NK-92 (cell line): ENCODE data around the gene HMGA1.

ENCODE experiments used
- DNase-seq: peaks from one replicate; lab custom pipeline; 2025; ENCODE audit not compliant: unreplicated experiment; lab: John Stamatoyannopoulos, UW

The HMGA1 gene

DNA sequence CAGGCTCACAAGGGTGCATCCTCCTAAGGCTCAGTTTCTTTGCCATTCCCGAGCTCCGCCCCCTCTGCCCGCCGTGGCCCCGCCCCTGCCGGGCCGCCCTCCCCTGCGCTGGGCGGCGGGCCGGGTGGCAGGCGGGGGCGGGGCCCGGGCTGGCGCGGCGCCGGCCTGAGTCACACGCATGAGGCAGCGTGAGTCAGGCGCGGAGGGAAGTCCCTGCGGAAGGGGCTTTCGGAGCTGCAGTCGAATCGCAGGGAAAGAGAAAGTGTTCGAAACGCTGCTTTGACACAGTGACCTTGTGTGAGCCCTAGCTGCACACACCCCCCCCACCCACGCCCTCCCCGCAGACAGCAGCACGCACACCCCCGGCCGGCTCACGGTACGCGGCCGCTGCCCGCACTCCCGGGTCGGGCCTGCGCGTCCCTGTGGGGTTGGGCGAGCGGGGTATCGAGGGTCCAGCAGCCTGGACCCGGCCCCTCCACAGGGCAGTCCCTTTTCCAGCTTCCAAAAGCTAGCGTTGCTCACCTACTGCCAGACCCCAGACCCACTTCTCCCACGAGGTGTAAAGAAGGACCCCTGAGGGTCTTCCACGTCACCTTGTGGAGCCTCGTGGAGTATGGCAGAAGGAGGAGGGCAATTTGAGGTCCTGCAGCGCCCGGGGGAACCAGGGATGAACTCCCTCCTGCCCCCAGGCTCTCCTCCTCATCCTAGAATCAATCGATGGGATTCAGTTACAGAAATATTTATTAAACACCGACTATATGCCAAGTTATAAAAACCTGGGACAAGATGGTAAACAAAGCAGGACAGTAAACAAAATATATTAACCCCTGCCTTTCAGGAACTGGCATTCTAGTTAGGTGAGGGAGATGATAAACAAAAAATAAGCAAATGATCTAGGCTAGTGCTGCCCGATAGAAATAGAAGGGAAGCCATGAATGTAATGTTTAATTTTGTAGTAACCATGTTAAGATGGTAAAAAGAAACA, 12.4 kb upstream of the HMGA1 start:
- DNase-seq: peak; percentile 51

DNA sequence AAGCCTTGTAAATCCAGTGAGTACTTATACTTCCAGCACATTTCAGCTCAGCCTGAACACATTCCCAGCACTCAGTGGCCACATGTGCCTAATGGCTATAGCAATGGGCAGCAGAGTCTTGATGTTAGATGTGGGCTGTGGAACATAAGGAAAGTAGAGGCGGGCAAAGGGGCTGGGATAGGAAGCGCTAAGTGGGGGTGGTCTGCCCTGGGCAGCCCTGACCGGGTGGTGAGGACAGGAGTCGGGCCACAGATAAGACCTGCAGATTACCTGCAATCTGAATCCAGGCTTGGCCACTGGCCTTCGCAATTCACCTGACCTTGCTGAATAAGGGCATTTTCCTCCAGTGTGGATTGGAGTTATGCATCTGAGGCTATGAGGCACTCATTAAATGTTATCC, 11.1 kb upstream of the HMGA1 start:
- DNase-seq: no peak

DNA sequence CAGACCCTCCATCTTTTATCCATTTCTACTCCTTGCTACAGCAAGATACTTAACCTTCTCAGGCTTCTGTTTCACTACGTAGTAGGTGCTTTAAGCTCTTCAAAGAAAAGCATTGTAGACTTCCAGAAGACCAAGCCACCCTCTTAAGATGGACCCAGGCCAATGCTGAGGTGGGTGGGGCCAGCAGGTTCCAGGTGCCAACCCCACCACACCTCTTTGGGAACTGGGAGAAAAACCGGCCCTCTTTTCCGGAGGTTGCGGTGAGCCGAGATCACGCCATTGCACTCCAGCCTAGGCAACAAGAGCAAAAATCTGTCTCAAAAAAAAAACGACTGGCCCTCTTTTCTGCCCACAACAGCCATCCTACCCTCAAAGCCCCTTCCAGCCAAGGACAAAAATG, 10.6 kb upstream of the HMGA1 start:
- DNase-seq: no peak

DNA sequence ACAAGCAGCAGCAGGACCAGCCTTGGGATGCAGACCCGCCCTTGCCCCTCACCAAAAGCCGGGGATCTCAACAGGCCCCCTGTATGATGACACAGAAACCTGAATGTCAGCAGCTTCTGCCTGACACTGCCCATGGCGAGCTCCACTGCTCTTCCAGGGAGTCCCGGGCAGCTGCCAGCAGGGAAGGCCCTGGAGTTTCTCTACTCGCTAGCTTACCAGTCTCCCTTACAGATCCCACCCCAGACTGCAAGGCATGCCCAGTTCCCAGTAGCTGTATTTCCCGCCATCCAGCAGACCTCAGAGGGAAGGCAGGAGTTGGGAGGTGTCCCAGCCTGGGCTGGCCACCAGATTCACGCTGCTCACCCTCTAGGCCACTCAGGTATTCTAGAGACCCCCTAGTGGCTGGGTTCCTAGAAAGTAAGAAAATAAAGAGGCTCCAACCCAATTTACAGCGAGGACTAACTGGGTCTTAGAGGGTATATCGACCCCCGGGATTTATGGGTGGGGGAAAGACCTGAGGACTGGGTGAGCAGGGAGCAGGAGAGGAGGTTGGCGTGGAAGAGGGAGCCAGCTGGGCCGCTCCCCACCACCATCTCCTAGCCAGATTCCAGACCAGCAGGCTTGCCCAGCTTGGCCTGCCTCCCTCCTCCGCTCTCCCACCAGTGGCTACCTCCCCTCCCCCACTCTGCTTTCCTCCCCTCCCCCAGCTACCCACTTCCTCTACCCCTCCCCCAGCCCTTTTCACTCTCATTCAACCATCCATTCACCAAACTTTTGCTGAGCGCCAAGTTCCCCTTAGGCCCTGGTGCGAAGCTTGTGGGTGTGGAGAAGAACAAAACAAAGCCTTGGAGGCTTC, 9.7 kb upstream of the HMGA1 start:
- DNase-seq: no peak

DNA sequence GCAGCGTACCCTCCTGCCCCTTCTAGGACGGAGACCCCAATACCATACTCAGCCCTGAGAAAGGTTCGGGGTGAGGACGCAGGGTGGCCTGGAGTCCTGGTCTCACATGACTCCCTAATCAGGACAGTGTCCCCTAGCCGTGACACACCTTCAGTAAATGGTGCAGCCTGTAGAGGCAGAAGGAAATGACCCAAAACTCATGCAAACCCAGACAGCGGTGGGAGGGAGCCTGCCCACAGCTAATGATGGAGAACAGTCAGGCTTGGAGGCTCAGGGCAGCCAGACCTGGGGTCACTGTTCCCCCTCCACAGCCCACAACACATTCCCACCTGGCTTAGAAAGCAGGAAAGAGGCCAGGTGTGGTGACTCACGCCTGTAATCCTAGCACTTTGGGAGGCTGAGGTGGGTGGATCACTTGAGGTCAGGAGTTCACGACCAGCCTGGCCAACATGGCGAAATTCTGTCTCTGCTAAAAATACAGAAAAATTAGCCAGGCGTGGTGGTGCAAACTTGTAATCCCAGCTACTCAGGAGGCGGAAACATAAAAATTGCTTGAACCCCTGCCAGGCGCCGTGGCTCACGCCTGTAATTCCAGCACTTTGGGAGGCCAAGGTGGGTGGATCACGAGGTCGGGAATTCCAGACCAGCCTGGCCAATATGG, 8.8 kb upstream of the HMGA1 start:
- no peak for DNase-seq

DNA sequence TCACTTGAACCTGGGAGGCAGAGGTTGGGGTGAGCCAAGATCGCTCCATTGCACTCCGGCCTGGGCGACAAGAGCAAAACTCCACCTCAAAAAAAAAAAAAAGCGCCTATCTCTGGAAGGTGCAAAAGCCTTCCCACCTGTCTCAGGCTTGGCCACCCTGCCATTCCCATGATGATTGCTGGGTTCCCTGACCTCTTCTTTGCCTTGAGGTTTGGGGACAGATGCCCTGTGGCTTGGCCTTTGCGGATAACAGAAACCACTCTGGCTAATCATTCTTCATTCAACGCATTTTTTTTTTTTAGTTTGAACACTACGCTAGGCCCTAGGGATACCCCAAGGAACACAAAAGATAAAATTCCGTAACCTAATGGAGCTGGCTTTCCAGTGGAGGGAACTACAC, 6.8 kb upstream of the HMGA1 start:
- DNase-seq: no peak

DNA sequence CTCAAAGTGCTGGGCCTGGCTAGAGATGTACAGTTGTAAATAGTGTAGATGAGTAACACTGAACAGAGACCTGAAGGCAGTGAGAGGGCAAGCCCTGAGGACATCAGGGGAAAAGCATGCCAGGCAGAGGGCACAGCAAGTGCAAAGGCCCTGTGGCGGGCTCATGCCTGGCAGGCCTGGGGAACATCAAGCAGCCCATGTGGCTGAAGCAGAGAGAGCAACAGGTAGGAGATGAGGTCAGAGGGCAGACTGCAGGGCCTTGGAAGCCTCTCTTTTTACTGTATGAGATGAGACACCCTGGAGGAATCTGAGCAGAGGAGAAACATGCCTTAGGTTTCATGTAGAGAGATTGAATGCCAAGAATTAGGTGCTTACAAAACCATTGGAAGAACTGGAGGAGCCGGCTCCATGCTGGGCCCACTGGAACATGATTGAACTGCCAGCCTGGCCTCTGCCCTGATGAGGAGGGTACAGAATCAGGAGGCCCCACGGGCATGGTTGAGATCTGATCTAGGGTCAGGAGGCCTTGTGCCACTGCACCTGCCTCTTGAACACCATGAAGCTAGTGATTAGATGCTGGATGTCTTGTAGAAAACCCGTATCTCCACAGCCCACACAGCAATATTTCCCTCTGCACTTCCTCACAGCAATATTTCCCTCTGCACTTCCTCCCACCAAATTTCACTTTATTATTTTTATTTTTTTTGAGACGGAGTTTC, 5.9 kb upstream of the HMGA1 start:
- no peak for DNase-seq

DNA sequence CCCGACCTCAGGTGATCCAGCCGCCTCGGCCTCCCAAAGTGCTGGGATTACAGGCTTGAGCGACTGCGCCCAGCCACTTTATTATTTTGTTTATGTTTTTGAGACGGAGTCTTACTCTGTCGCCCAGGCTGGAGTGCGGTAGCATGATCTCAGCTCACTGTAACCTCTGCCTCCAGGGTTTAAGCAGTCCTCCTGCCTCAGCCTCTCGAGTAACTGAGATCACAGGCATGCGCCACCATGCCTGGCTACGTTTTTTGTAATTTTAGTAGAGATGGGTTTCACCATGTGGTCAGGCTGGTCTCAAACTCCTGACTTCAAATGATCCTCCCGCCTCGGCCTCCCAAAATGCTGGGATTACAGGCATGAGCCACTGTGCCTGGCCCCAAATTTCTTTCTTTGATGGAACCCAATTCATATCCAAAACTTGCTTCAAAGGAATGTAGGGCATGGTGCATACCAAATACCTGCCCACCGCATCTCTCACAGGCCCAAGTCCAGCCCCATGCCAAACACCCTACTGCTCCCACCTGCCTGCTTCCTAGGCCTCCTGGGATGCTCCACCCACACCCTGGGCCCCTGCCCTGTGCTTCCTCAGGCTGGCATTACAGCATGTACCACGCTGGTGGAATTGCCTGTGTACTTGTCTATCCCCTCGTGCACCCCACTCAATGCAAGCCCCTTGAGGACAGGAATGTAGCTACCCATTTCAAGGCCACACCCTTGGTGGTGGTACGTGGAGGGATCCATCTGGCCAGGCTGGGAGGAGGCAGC, 4.9 kb upstream of the HMGA1 start:
- DNase-seq: no peak

DNA sequence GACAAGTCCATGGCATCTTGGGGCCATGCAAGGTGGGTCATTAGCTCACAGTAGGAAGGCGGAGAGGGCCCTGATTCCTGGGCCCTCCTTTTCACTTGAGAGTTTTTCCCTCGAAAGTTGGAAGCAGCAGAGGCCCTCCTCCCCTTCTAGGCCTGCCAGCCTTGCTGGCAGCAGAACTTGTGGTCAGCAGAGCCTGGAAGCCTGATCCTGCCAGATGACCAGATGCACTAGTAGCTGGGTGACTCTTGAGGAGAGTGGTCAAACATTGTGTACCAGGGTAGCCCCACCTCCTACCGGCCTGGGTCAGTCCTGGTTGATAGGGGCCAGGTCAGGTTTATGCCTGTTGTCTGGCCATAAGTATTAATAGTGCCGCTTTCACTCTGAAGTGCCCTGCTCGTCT, 3.8 kb upstream of the HMGA1 start:
- DNase-seq: no peak

DNA sequence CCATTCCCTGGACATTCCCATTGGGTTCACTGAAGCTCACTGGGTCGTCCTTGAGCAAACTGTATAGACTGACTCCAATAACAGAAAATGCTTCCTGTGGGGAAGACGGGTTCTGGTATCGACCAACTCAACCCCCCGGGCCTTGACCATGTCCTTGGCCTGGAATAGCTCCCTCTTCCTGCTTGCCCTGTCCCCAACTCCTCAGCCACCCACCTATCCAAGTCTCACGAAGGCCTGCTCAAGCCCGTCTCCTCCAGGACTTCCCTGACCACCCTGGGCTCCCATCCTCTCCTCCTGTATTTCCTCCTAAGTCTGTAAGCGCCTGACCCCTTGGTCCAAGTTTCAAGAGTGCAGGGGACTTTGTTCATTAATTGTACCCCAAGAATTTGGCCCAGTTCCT, 2.8 kb upstream of the HMGA1 start:
- DNase-seq: no peak

DNA sequence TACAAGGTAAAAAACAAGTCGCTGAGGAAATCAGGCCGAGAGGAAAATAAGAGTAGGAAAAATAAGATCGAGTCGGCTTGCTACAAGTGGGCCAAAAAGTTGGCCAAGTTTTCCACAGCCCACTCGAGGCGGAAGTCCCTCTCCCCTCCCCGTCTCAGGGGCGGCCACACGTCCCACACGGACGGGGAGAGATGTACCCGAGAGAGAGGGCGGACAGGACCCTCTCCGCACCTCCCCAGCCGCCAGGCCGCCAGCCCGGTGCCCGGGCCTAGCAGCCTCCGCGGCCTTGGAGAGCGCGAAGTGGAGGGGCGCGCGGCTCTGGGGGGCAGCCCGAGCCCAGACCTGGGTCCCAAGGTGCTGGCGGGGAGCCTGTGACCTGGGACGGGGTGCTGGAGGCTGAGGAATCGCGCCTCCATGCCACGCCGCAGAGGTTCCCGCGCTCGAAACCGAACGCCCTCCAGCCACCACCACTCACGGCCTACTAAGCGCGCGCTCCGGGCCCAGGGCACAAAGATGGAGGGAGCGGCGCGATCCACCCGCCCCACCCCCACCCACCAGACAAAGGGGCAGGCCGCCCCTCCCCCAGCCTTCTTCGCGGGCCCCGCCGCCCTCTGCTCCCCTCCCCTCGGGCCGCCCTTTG, 1.9 kb upstream of the HMGA1 start:
- no peak for DNase-seq

DNA sequence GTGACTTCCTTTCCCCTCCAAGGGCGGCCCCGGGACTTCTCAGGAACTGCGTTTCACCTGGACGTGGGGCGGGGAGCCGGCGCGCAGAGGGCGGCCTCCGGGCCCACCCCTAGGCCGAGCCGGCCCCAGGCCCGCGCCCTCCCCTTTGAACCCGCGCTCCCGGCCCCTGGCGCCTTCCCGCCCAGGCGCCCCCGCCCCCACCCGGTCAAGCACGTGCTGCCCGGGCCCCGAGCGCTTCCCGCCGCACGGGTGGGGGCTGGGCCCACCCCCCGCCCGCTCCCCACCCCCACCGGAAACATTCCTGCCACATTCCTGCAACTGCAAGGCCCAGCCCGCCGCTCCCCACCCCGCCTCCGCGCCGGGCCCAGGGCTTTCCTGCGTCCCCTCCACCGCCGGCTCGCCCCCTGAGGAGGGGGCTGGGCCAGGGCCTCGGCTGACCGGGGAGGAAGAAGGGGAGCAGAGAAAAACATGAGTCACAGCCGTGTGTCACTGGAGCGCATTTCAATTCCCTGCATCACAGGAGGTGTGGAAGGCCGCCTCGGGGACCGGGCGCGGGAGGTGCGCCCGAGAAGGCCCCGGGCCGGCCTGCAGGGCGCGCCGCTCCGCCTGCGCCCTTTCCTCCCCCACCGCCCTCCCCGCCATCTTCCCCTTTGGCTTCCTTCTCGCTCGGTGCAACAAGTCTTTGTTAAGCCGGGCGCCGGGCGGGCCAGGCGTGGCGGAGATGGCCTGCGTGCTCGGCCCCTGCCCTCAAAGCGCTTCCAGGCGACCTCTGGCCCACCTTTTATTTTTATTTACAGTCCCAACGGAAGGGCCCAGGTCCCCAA, 1.2 kb upstream of the HMGA1 start:
- DNase-seq: no peak

DNA sequence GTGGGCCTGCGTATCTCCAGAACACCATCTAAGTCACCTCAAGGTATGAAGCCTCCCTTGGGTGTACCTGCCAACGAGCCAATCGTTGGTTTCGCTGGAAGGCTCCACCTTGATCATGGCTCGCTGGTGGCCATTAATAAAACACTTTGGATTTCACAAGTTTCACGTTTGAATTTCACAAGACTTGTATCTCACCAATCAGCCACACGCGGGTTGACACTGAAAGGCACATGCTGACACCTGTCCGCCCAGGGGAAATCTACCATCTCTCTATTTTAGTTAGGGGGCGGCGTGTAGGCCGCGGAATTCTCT, 586 bp upstream of the HMGA1 start:
- no peak for DNase-seq

DNA sequence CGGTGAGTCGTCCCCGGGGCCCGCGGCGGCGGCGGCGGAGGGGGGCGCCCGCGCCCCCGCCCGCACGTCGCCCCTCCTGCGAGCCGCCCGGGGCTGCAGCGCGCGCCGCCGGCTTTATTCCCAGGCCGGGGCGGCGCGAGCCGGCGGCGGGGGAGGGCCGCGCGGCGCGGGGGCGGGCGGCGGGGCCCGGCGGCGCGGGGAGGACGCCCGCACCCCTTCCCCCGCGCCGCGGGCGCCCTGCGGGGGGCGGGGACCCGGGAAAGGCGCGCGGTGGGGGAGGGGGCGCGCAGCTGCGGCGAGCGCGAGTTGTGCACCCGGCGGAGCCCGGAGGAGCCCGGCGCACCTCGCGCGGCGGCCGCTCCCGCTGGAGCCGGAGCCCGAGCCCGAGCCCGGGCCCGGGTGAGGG, 646 bp downstream of the HMGA1 start:
- DNase-seq: no peak

DNA sequence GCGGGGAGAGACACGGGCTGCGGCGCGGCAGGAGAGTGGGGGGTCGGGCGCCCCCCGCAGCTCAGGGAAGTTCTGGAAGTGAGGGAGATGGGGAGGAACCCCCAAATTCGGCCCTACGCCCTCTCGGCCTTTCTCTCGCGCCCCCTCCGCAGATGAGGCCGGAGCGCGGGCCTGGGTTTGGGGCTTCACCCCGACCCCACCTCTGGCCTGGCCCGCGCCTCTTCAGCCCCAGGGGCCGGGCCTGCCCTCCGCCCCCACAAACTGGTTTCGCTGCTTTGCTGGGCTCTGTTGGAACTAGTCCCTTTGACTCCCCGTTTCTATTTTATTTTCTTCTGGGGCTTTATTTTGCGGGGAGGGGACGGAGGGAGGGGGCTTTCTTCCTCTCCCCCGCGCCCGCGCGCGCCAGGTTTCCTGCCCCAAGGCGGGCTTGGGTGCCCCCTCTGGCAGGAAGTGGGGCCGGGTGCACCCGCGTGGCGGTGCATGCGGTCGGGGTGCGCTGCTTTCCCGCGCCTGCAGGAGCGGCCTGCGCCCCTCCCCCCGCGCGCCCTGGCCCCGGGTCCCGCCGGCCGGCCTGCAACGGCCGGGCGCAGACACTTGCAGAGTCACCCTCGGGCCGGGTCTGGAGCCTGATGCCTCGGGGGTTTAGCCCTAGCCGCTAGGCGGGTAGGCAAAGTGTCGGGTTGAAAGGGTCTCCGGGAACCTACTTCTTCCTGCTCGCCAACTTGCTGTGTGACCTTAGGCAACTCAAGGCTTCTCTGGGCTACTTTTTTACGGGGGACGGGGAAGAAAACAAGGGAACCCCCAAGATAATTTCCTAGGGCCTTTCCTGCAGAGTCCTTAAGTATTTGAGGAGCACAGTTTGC, 1.3 kb downstream of the HMGA1 start:
- no peak for DNase-seq

DNA sequence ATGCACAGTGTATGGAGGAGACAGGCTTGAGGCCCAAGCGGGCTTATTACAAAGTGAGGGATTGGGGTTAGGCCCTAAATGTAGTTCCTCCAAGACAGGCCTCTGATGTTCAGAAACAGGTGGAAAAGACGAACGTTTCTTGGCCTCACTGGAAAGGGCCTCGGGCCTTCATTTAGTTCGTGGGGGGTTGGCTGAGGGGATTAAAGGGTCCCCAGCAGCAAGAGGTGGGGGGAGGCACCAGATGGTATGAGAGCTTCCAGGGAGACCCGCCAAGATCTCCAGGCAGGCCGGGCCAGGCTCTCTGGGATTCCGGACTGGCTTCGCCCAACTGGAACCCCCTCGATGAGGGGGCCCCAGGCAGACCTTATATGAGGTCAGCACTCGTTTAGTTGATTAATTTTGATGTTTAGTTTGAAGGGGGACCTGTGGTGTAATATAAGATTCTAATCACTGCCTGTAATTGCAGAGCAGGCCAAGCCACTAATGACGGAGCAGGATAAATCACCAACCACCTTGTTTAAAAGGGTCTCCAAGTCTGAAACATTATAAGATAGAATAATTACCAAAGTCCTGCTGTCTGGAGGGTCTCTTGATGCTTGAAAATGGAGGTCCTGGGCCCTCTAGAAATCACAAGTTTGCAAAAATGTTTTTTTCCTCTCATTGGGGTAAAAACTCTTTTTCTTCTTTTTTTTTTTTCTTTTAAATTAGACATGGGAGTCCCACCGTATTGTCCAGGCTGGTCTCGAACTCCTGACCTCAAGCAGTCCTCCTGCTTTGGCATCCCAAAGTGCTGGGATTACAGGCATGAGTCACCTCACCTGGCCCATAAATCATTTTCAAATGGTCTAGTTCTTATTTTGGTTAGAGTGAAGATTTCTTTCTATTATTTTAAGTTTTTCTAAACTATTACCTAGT, 2.2 kb downstream of the HMGA1 start:
- no peak for DNase-seq

DNA sequence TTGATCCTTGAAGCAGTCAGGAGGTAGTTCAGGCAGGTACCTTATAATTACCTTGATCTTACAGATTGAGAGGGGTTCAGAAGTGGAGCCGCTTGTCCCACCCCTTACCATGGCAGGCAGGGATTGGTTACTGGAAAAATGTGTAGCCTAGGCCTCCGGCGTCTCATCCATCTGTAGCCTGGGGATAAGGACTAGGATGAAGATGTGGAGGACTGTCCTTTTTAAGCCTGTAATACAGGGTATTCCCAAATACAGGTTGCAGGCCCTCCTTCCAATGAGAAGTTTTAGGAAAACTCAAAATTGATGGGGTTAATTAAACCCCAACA, 2.8 kb downstream of the HMGA1 start:
- DNase-seq: no peak
